Gastroesophageal sphincter (tissue), 3 donors: ENCODE measurements around the gene OPRL1.

ENCODE experiments used
- EP300 ChIP-seq: sonication (generic); formaldehyde crosslinking; IDR thresholded peaks from one replicate; pipeline ENCODE4 v1.6.1; 2017; ENCODE audit warnings: antibody characterized with exemption, mild to moderate bottlenecking
- POLR2A ChIP-seq, 2 donors: fragments of 450-650 bp; IDR thresholded peaks; one replicate each; pipeline ENCODE4 v1.6.1; 2017; ENCODE audit warnings: antibody characterized with exemption in 2 of 2, mild to moderate bottlenecking in 2 of 2, moderate library complexity in 1 of 2
- POLR2AphosphoS5 ChIP-seq: sonication (generic); formaldehyde crosslinking; IDR thresholded peaks from one replicate; pipeline ENCODE4 v1.6.1; 2017; ENCODE audit warnings: antibody characterized with exemption
- TF ChIP-seq, protein P1 (sequence below), 4 experiments: fragments of 200-600 bp in 2 of 4; fragments of 450-650 bp in 2 of 4; sonication (generic) in 1 of 4; IDR thresholded peaks; one replicate each; pipeline ENCODE4 v1.5.1; 2017 to 2019; ENCODE audit warnings: antibody characterized with exemption in 4 of 4, mild to moderate bottlenecking in 2 of 4, moderate library complexity in 2 of 4

GRCh38 chr20:64091340-64091739, 11.5 kb downstream of the OPRL1 start:
- TF ChIP-seq, protein P1, sequence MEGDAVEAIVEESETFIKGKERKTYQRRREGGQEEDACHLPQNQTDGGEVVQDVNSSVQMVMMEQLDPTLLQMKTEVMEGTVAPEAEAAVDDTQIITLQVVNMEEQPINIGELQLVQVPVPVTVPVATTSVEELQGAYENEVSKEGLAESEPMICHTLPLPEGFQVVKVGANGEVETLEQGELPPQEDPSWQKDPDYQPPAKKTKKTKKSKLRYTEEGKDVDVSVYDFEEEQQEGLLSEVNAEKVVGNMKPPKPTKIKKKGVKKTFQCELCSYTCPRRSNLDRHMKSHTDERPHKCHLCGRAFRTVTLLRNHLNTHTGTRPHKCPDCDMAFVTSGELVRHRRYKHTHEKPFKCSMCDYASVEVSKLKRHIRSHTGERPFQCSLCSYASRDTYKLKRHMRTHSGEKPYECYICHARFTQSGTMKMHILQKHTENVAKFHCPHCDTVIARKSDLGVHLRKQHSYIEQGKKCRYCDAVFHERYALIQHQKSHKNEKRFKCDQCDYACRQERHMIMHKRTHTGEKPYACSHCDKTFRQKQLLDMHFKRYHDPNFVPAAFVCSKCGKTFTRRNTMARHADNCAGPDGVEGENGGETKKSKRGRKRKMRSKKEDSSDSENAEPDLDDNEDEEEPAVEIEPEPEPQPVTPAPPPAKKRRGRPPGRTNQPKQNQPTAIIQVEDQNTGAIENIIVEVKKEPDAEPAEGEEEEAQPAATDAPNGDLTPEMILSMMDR (IDR thresholded peaks at IDR 0.05): no peak
- no peak for TF ChIP-seq POLR2AphosphoS5
- TF ChIP-seq POLR2A (IDR thresholded peaks at IDR 0.05): no peak
- TF ChIP-seq EP300: no peak
